H1 (cell line): Measurements from ENCODE around the gene SNED1. TPM values are rescaled to one million over a fixed set of nuclear protein-coding genes. Genes with fewer than 3 reads are reported as not detected.

Source experiments
- TAF1 ChIP-seq: IDR thresholded peaks from 2 replicates; pipeline ENCODE4 v1.6.1; 2011; ENCODE audit warnings: mild to moderate bottlenecking, low read depth, low read length
- polyA plus RNA-seq, 7 experiments: library from polyadenylated mRNA; depleted of rRNA in 3 of 7; stranded (reverse) in 5 of 7; unstranded in 2 of 7; fragments of >200 nt in 5 of 7; fragments of 200-250 nt in 2 of 7; gene quantifications; 1 replicate in 5 of 7; 2 replicates in 1 of 7; 4 replicates in 1 of 7; pipeline versions ENCODE4 v1.2.1 to v1.2.3, GENCODE V29; 2011 to 2013; ENCODE audit warnings: missing spikeins in 2 of 7, mixed read lengths in 2 of 7
- total RNA-seq: library from RNA; stranded (reverse); fragmentation: NEBNext Ultra II Directional; extraction: Animal tissue kit (Norgen Biotek cat#: 25700); gene quantifications from 2 replicates; pipeline ENCODE4 v1.2.1, GENCODE V29; 2021

SNED1 gene
- total and polyA plus RNA-seq, 2 of the 8 experiments (the other 6 are each of a cell fraction or from before 2014, with no cell fraction given) = 1.9 TPM

GRCh38 chr2:241017228-241017940, 19.0 kb downstream of the SNED1 start (continued):
- TF ChIP-seq TAF1 = no peak
- TF ChIP-seq, all 59 proteins: peak for 0
